Hematopoietic multipotent progenitor cell treated with erythropoietin and hydrocortisone succinate and interleukin-3 and kit ligand, for 15 days (in vitro differentiated cells): ENCODE results near the gene RNU6-9.
"Not testable (repeated sequence)": the region's sequence is repeated elsewhere in the genome, so short reads cannot be mapped to it uniquely, and the experiment has no call there.

Experiments used
- DNase-seq: peaks from one replicate; pipeline ENCODE4 v3.0.0-alpha.2; 2015; ENCODE audit warnings: low spot score

The RNU6-9 gene

GRCh38 chr19:892894-893689, at the start of gene RNU6-9, which contains the start of gene MED16:
Gene RNU6-9, plus strand, starts transcription at chr19:893484.
Gene MED16, minus strand, starts transcription at chr19:893187. Its CDS starts 2,056 bp downstream, at chr19:891131.
- DNase-seq: peak; percentile 95

GRCh38 chr19:843836-844545, 49.3 kb upstream of the RNU6-9 start:
- DNase-seq: no peak

- no peak for DNase-seq
These were observed 48.7 kb upstream of the RNU6-9 start for GRCh38 chr19:844546-844971.

- DNase-seq: no peak
These were observed 47.4 kb upstream of the RNU6-9 start for GRCh38 chr19:845707-846521.

GRCh38 chr19:848386-848921, 44.8 kb upstream of the RNU6-9 start:
- DNase-seq: no peak

GRCh38 chr19:849195-849594, 44.1 kb upstream of the RNU6-9 start:
- DNase-seq: not testable (repeated sequence)

GRCh38 chr19:850221-850978, 42.9 kb upstream of the RNU6-9 start:
- no peak for DNase-seq

- DNase-seq: no peak
These were observed 42.3 kb upstream of the RNU6-9 start for GRCh38 chr19:850979-851335.

- DNase-seq: no peak
These were observed 40.9 kb upstream of the RNU6-9 start, which contains the start of gene ELANE for GRCh38 chr19:852136-853013. Gene ELANE, plus strand, starts transcription at chr19:852303. Its CDS starts 26 bp downstream, at chr19:852329.

GRCh38 chr19:853014-853585, 40.2 kb upstream of the RNU6-9 start:
- no peak for DNase-seq

GRCh38 chr19:853614-854220, 39.6 kb upstream of the RNU6-9 start:
- not testable (repeated sequence) for DNase-seq

- no peak for DNase-seq
These were observed 38.7 kb upstream of the RNU6-9 start for GRCh38 chr19:854549-854948.

- no peak for DNase-seq
These were observed 38.1 kb upstream of the RNU6-9 start for GRCh38 chr19:855142-855541.

GRCh38 chr19:855566-856120, 37.6 kb upstream of the RNU6-9 start:
- no peak for DNase-seq

GRCh38 chr19:858284-858683, 35.0 kb upstream of the RNU6-9 start:
- no peak for DNase-seq

- DNase-seq: no peak
These were observed 34.1 kb upstream of the RNU6-9 start, which contains the start of gene CFD for GRCh38 chr19:858868-859843. Gene CFD, plus strand, starts transcription at chr19:859664. Its CDS starts 26 bp downstream, at chr19:859690.

GRCh38 chr19:861141-861755, 32.0 kb upstream of the RNU6-9 start:
- no peak for DNase-seq
